Activated CD4-positive, alpha-beta memory T cell treated with anti-CD3 and anti-CD28 coated beads, Interleukin-2, amount 10 ng/mL, durations not matched to agents 7 days and 5 days (primary cell): Measurements from ENCODE around the gene TRAPPC10. TPM values are rescaled to one million over a fixed set of nuclear protein-coding genes. Genes with fewer than 3 reads are reported as not detected.
A peak's percentile ranks its signal among the peaks of the same experiment; 100 is the strongest.

ENCODE experiments used
- CTCF ChIA-PET: fragments of 350-600 bp; sonication (Branson Sonifier 250); formaldehyde crosslinking; loops from one replicate; lab custom pipeline; 2021; ENCODE audit warnings: antibody characterized with exemption, inconsistent platforms; lab: Charles Lee
- POLR2A ChIA-PET: fragments of 350-600 bp; sonication (Branson Sonifier 250); formaldehyde crosslinking; loops from one replicate; lab custom pipeline; 2021; ENCODE audit warnings: antibody characterized with exemption; lab: Charles Lee
- DNase-seq: peaks from one replicate; pipeline ENCODE4 v3.0.0-alpha.2; 2020
- H3K27ac Mint-ChIP-seq: one replicate; pipeline ENCODE4 v1.8.0; 2021; ENCODE audit warnings: mild to moderate bottlenecking, mixed read lengths
- H3K27me3 Mint-ChIP-seq: one replicate; pipeline ENCODE4 v1.8.0; 2021; ENCODE audit warnings: mixed read lengths
- H3K36me3 Mint-ChIP-seq: one replicate; pipeline ENCODE4 v1.8.0; 2021; ENCODE audit warnings: low read depth, mixed read lengths
- H3K4me1 Mint-ChIP-seq: one replicate; pipeline ENCODE4 v1.8.0; 2021; ENCODE audit warnings: mixed read lengths
- H3K4me3 Mint-ChIP-seq: one replicate; pipeline ENCODE4 v1.8.0; 2021; ENCODE audit warnings: mild to moderate bottlenecking, mixed read lengths
- H3K9me3 Mint-ChIP-seq: one replicate; pipeline ENCODE4 v1.8.0; 2021; ENCODE audit warnings: mixed read lengths
- total RNA-seq, 2 experiments: library from RNA; stranded (reverse); gene quantifications; one replicate each; pipeline ENCODE4 v1.2.3, GENCODE V29; 2021

TRAPPC10 gene
- total RNA-seq, 2 experiments from 2014 or later: 76.0 to 76.5 TPM

DNA sequence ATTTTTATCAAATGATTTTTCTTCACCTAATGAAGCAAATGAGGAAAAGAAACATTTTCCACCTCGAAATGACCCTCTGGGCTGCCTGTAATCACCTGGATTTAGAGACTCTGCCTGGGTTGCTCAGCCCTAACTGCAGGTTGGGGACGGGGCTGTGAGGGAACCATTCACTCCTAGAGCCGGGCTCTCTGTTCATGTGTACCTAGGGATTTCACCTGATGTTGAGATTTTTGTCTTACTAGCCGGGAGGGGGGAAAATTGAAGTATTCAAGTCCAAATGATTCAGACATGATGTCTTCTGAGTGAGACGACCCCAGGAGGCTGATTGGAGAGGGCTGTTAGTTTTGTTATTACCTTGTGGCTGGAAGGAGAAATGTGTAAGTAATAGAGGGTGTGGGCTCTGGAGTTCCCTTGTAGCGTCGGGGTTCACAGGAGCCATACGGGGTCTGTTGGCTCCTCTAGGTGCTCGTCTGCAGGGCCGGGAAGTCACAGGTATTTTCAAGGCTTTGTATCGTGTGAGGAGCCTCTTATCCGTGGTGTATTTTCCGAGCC lies 52.8 kb downstream of the TRAPPC10 start:
- POLR2A ChIA-PET: interaction anchor here (1.1 to 5.5 kb wide), 5 partner anchors 9 to 52 kb away, joined by 3 to 53 read pairs (median 8); partner anchors contain the start of gene TRAPPC10
- CTCF ChIA-PET: interaction anchor here (1.0 to 1.1 kb wide), 2 partner anchors 21 to 51 kb away, joined by 4 read pairs; no protein-coding TSS in a partner anchor
- Mint-ChIP-seq H3K27me3 (no peaks in the 10 kb centered on the region), H3K4me1 (peaks cover 43% of the 10 kb centered on the region), H3K36me3 (peaks cover 72% of the 10 kb centered on the region), H3K9me3 (no peaks in the 10 kb centered on the region), H3K4me3 (peak overlapping the region; percentile 57), H3K27ac (peak overlapping the region; percentile 91)
- no peak for DNase-seq

DNA sequence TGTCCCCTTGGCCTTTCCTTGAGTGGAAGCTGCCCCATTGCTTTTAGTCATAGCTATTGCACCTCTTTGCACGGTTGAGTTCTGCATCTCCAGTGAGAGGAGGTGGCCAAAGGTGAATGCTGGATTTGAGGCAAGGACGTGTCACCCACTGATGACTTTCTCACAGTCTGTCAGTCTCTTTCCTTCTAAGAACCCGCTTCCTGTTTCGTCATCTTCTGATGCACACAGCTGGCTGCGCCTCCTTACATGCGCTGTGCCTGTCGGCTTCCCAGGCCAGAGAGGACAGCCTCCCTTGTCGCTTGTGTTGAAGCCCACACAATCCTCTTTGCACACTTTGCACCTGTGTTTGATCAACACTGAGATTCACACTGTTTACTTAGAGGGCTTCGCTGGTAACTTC lies 53.3 kb downstream of the TRAPPC10 start:
- POLR2A ChIA-PET: interaction anchor here (1.1 to 5.5 kb wide), 5 partner anchors 9 to 52 kb away, joined by 3 to 53 read pairs (median 8); partner anchors contain the start of gene TRAPPC10
- Mint-ChIP-seq H3K4me3 (peak overlapping the region; percentile 57), H3K4me1 (peaks cover 44% of the 10 kb centered on the region), H3K27me3 (no peaks in the 10 kb centered on the region), H3K36me3 (peaks cover 73% of the 10 kb centered on the region), H3K27ac (peak overlapping the region; percentile 91), H3K9me3 (no peaks in the 10 kb centered on the region)
- peak; percentile 81 for DNase-seq
- CTCF ChIA-PET: interaction anchor here (1.0 to 1.1 kb wide), 2 partner anchors 20 to 51 kb away, joined by 4 read pairs; no protein-coding TSS in a partner anchor

DNA sequence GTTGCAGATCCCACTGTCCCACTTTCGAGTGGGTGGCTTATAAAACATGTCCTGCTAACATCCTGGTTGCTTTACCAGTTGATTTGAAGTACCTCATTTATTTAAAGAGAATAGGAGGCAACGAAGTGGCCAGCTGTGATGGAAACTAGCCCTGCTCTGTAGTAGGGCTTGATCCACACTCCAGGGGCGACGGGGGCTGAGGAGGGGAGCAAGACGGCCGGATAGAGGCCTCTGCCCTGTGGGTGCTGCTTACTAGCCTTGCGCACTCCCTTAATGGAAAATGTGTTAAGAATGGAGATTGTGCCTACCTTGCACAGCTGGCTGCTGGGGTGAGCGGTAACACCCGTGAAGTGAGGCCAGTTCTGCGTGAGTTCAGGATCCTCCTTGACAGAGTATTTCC lies 54.0 kb downstream of the TRAPPC10 start:
- POLR2A ChIA-PET: interaction anchor here (1.1 to 5.5 kb wide), 5 partner anchors 8 to 53 kb away, joined by 4 to 53 read pairs (median 8); partner anchors contain the start of gene TRAPPC10
- Mint-ChIP-seq H3K4me1 (peaks cover 44% of the 10 kb centered on the region), H3K27ac (peak overlapping the region; percentile 91), H3K9me3 (no peaks in the 10 kb centered on the region), H3K4me3 (peak overlapping the region; percentile 15), H3K27me3 (no peaks in the 10 kb centered on the region), H3K36me3 (peaks cover 74% of the 10 kb centered on the region)
- DNase-seq: no peak
- CTCF ChIA-PET: interaction anchor here (1.0 to 1.1 kb wide), 2 partner anchors 19 to 52 kb away, joined by 4 read pairs; no protein-coding TSS in a partner anchor

DNA sequence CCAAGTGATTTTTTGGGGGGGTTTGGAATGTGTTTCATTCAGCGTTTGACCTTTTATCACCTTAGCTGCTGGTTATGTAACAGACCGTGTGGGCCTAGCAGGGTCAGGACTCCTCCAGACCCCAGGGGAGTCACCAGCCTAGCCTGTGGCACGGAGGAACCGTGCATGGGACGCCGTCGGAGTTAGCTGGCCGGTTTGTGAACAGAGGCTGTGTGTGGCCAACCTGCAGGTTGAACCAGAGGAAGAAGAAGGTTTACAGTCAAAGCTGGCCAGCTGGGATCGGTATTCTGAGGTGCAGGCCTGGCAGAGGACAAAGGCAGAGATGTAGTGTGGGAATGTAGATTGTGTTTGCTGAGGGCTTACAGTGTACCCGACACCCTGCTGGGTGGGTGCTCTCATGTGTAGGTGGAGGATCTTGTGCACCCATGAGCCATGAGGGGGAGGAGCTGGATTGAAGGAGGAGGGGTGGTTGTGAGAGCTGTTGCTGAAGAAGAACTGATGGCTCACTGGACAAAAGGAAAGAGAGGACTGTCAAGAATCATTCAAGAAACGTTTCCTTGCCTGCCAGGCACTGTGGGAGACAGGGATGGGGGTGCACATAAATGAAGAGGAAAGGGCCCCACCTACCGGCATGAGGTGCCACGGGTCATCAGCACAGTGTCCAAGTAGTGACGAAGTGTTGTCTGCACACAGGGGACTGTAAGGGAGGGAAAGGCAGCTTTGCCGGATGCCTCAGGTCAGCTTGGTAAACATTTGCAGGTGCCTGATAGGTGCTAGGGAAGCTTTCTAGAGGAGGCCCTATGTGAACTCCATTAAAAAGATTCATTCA lies 55.1 kb downstream of the TRAPPC10 start:
- CTCF ChIA-PET: interaction anchor here (1.2 to 1.3 kb wide), 2 partner anchors 10 to 17 kb away, joined by 3 to 4 read pairs; no protein-coding TSS in a partner anchor
- no peak for DNase-seq
- Mint-ChIP-seq H3K36me3 (peaks cover 77% of the 10 kb centered on the region), H3K27ac (peak overlapping the region; percentile 44), H3K27me3 (no peaks in the 10 kb centered on the region), H3K4me1 (peaks cover 44% of the 10 kb centered on the region), H3K9me3 (no peaks in the 10 kb centered on the region), H3K4me3 (no peak overlapping the region)
- POLR2A ChIA-PET: interaction anchor here (1.2 to 5.5 kb wide), 4 partner anchors 10 to 54 kb away, joined by 3 to 53 read pairs (median 6); no protein-coding TSS in a partner anchor

DNA sequence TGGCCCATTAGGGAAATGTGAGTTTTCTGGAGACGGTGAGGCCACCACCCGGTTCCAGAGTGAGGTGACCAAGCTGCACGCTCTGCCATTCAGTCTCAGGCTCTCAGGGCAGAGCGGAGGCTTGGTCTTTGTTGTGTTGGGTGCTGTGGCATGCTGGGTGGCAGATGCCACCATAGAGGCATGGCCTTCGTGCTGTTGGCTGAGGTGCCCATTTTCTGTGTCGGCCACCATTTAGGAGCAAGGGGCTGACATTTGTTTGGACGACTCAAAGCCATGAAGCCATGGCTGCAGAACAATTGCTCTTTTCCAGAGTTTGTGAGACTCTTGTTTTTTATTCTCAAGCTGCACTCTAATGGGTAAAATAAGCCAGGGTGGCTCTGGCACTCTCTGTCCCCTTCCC lies 58.3 kb downstream of the TRAPPC10 start:
- no peak overlapping the region for H3K27ac Mint-ChIP-seq
- H3K4me1 Mint-ChIP-seq: peaks cover 36% of the 10 kb centered on the region
- no peaks in the 10 kb centered on the region for H3K9me3 Mint-ChIP-seq
- H3K27me3 Mint-ChIP-seq: no peaks in the 10 kb centered on the region
- H3K36me3 Mint-ChIP-seq: peaks cover 75% of the 10 kb centered on the region
- DNase-seq: no peak
- no peak overlapping the region for H3K4me3 Mint-ChIP-seq
- CTCF ChIA-PET: no interaction called here
- POLR2A ChIA-PET: interaction anchor here (1.0 to 7.1 kb wide), 3 partner anchors 12 to 58 kb away, joined by 3 to 50 read pairs (median 3); partner anchors contain the start of gene TRAPPC10

DNA sequence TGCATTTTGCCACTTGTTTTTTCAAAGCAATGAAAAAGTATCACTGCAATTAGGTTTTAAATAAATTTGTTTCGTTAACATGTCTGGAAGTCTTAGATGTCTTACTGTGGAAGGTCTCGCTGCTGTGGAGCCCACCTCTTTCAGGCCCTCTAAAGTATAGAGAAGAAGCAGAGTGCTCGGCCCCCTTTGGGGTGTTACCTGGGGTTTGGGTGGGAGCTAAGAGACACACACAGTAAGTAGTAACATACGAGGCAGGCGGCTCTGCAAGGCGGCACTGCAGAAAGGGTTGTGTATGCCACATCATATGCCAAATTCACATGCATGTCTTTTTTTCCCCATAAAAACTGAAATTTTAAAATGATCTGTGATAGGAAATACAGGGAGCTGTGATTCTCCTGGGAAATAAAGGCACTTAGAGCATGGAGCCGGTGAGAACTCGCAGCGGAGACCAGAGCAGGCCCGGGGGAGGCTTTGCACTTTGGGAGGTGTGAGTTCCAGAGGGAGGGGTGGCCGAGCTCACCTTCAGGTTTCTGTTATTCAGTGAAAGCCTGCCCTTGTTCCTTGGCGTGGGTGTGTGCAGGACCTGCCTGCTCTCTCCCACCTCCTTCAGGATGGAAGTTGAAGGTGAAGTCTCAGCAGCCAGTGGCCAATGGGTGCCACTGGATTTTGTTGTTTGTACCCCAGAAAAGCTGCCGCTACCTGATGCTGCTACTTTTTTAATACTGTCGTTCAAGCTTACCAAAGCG lies 59.4 kb downstream of the TRAPPC10 start:
- POLR2A ChIA-PET: interaction anchor here (1.1 to 7.1 kb wide), 4 partner anchors 12 to 57 kb away, joined by 3 to 50 read pairs (median 3); no protein-coding TSS in a partner anchor
- no peak overlapping the region for H3K4me3 Mint-ChIP-seq
- no peaks in the 10 kb centered on the region for H3K27me3 Mint-ChIP-seq
- CTCF ChIA-PET: no interaction called here
- H3K27ac Mint-ChIP-seq: no peak overlapping the region
- H3K36me3 Mint-ChIP-seq: peaks cover 71% of the 10 kb centered on the region
- H3K9me3 Mint-ChIP-seq: no peaks in the 10 kb centered on the region
- peaks cover 29% of the 10 kb centered on the region for H3K4me1 Mint-ChIP-seq
- DNase-seq: no peak

DNA sequence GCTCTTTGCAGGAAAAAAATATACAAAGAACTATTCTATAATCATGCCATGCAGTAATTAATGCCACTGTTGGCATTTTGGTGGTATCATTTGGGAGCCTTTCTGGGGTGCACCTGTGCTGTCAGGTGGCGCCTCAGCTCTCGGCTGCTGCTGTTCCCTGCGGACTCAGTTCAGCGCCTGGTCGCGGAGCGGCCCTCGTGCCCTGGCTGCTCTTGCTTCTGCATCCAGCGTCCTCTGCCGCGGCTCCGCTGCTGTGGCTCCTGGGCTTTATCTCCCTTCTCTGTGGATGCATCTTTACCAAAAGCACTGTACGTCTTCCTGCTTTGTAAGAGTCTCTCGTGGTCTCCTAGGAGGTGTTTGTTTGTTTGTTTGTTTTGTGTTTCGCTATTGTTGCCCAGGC lies 60.0 kb downstream of the TRAPPC10 start:
- Mint-ChIP-seq H3K27me3 (no peaks in the 10 kb centered on the region), H3K9me3 (no peaks in the 10 kb centered on the region), H3K36me3 (peaks cover 71% of the 10 kb centered on the region), H3K4me1 (peaks cover 28% of the 10 kb centered on the region), H3K27ac (no peak overlapping the region), H3K4me3 (no peak overlapping the region)
- CTCF ChIA-PET: interaction anchor here (0.6 kb wide), 1 partner anchor 196 kb away, joined by 3 read pairs; no protein-coding TSS in a partner anchor
- POLR2A ChIA-PET: interaction anchor here (1.3 to 7.1 kb wide), 3 partner anchors 12 to 58 kb away, joined by 3 to 50 read pairs (median 3); no protein-coding TSS in a partner anchor
- no peak for DNase-seq

DNA sequence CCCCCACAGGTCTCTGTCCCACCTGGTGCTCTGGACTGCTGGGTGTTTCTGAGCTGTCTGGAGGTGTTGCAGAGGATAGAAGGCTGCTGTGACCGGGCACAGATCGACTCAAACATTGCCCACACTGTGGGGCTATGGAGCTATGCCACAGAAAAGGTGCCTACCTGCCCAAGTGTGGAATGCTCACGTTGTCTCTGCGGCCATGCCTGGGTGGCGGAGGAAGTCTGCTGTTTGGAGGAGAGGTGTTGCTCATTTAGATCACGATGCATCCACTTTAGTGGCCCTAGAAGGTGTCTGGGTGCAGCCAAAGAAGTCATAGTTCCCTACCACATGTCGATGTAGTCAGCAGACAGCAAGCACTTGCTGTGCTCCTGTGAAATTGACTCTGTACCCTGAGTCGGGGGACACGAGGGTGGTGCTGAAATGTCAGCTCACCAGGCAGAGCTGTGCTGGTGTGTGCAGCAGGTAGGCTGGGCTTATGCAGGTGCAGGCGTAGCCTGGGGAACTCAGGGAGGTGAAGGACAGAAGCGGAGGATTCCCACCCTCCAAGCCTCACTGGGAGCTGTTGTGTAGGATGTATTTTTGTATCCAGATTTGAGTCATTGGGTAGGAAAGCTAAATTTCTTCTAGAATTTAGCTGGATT lies 62.3 kb downstream of the TRAPPC10 start:
- DNase-seq: no peak
- CTCF ChIA-PET: interaction anchor here (1.5 kb wide), 1 partner anchor 11 kb away, joined by 4 read pairs; no protein-coding TSS in a partner anchor
- H3K36me3 Mint-ChIP-seq: peaks cover 68% of the 10 kb centered on the region
- H3K27ac Mint-ChIP-seq: peak overlapping the region; percentile 30
- H3K4me1 Mint-ChIP-seq: peaks cover 43% of the 10 kb centered on the region
- POLR2A ChIA-PET: interaction anchor here (0.8 to 7.1 kb wide), 7 partner anchors 9 to 61 kb away, joined by 3 to 50 read pairs (median 3); no protein-coding TSS in a partner anchor
- H3K4me3 Mint-ChIP-seq: no peak overlapping the region
- no peaks in the 10 kb centered on the region for H3K27me3 Mint-ChIP-seq
- no peaks in the 10 kb centered on the region for H3K9me3 Mint-ChIP-seq

DNA sequence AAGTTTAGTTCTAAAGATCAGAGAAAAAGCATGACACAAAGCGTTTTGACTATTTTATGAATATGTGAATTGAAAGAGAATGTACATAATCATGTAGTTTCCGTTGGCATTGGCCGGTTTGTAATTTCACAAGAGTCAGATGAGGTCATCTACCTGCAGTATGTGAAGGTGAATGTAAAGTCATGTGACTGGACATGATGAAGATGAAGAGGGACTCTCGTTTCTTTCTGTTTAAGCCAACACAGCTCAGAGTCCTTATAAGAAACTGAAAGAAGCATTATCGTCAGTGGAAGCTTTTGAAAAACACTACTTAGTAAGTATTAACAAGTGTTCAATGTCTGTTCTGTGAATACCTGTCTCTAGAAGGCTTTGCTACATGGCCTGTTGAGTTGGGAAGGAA lies 64.2 kb downstream of the TRAPPC10 start:
- Mint-ChIP-seq H3K27me3 (no peaks in the 10 kb centered on the region), H3K27ac (peak overlapping the region; percentile 53), H3K9me3 (no peaks in the 10 kb centered on the region), H3K36me3 (peaks cover 75% of the 10 kb centered on the region), H3K4me1 (peaks cover 57% of the 10 kb centered on the region), H3K4me3 (no peak overlapping the region)
- no peak for DNase-seq
- ChIA-PET POLR2A (interaction anchor here (1.5 to 7.1 kb wide), 3 partner anchors 7 to 65 kb away, joined by 5 to 50 read pairs (median 6); partner anchors contain the start of gene TRAPPC10), CTCF (no interaction called here)

DNA sequence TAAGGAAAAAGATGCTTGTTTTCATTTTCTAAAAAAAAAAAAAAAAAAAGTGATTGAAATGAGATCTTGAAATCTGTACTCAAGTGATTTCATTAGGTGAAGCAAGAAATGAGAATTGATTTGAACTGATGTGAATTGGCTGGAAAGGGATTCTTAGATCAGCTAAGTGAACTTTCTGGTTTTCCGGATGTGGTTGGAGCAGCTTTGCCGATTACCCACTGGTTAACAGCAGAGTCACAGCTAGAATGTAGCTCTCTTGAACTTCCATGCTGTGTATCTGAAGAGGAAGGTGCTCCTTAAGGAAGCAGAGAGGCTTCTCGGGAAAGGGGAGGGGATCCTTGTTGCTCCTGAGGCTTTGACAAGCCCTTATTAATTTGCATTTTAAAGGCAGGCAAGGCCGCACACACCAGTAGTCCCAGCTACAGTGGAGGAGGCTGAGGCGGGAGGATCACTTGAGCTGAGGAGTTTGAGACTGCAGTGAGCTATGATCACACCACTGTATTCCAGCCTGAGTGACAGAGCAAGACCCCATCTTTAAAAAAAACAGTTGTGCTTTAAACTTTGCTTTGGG lies 66.4 kb downstream of the TRAPPC10 start:
- peaks cover 77% of the 10 kb centered on the region for H3K4me1 Mint-ChIP-seq
- peaks cover 85% of the 10 kb centered on the region for H3K36me3 Mint-ChIP-seq
- H3K9me3 Mint-ChIP-seq: no peaks in the 10 kb centered on the region
- no peak overlapping the region for H3K4me3 Mint-ChIP-seq
- peak overlapping the region; percentile 93 for H3K27ac Mint-ChIP-seq
- POLR2A ChIA-PET: interaction anchor here (1.0 to 2.6 kb wide), 7 partner anchors 11 to 67 kb away, joined by 3 to 8 read pairs (median 6); partner anchors contain the start of gene TRAPPC10
- peak; percentile 42 for DNase-seq
- CTCF ChIA-PET: interaction anchor here (0.7 to 1.2 kb wide), 5 partner anchors 15 to 262 kb away, joined by 3 to 4 read pairs (median 3); no protein-coding TSS in a partner anchor
- no peaks in the 10 kb centered on the region for H3K27me3 Mint-ChIP-seq

DNA sequence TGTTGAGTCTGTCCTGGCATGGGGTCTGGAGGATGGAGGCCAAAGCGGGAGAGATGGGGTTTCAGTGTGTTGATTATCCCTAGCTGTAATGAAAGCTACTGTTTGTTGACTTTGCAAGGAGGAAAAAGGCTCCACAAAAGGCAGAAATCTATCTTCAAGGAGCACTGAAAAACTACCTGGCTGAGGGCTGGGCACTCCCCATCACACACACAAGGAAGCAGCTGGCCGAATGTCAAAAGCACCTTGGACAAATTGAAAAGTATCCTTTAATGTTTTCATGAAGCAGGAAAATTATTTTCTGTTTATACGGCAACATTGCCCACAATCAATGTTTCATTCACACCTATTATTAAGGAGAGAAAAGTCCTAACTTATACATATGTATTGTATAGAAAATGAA lies 67.3 kb downstream of the TRAPPC10 start:
- POLR2A ChIA-PET: interaction anchor here (1.0 to 1.9 kb wide), 4 partner anchors 10 to 66 kb away, joined by 4 to 6 read pairs (median 6); no protein-coding TSS in a partner anchor
- H3K4me1 Mint-ChIP-seq: peaks cover 81% of the 10 kb centered on the region

More for the DNA sequence above, 67.3 kb downstream of the TRAPPC10 start:
- Mint-ChIP-seq H3K36me3 (peaks cover 85% of the 10 kb centered on the region), H3K27me3 (no peaks in the 10 kb centered on the region), H3K27ac (peak overlapping the region; percentile 93), H3K4me3 (no peak overlapping the region), H3K9me3 (no peaks in the 10 kb centered on the region)
- no peak for DNase-seq
- CTCF ChIA-PET: interaction anchor here (0.6 kb wide), 1 partner anchor 228 kb away, joined by 3 read pairs; no protein-coding TSS in a partner anchor
